HG02870 (cell line): ENCODE measurements around the gene MAP2K5.

Experiments used
- ATAC-seq: cut with Tn5 transposase; IDR thresholded peaks from one replicate; pipeline ENCODE4 v1.9.1; 2021; ENCODE audit warnings: mild to moderate bottlenecking, moderate library complexity; ENCODE audit not compliant: unreplicated experiment

MAP2K5 gene

DNA sequence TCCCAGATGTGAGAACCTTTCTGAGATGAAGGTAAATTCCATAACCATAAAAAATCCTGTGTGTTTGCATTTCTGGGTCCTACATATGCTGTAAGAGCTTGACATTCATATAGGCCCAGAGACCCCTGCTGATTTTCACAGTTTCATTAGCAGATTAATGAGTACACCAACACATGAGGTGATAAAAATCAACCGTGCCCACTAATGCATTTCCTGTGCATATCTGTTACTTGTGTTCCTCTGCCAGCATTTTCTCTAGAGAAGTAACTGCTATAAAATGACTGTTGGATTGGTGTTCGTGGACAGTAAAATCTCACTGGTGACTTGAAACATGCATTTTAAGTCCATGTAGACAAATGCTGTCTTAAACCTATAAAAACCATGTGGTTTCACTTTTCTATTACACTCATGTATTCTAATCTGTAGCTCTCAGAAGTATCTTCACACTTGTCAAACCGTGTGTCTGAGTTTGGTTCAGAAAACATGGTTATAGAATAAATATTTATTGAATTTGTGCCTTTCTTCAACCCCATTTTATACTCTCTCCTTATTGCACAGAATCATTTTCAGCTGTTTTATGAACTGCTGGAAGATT, 14.6 kb downstream of the MAP2K5 start:
- no peak for ATAC-seq

DNA sequence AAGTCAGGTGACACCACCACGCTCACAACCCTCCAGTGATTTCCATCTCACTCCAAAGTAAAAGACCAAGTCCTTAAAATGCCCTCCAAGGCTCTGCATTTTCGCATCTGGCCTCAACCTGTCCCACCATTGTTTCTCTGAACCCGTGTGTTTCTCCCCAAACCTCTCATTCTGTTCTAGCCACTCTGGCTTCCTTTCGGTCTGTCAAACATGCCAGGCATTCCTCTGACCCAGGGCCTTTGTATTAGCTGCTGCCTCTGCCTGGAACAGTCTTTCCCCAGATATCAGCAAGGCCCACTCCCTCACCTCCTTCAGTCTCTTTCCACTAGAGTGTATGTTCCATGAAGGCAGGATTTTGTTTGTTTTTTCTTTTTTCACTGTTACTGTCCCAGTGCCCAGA, 16.0 kb downstream of the MAP2K5 start:
- no peak for ATAC-seq

DNA sequence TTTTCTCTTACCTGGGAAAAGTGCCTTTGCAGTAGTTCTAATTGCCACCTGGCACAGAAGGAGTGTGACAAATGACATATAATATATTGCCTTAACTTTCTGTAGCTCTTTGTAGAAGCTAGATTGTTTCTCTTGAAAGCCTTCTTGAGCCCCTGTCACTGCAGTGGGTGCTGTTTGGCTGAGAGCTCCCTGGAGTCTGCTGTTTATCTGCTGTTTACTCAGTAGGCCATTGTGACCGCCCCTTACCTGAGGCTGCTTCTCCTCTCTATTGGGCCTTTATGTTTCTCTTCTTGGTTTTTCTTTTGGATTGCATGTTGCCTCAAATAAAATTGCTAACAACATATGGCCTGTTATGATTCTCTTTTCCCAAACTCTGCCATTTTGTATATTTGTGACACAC, 16.7 kb downstream of the MAP2K5 start:
- ATAC-seq = no peak

DNA sequence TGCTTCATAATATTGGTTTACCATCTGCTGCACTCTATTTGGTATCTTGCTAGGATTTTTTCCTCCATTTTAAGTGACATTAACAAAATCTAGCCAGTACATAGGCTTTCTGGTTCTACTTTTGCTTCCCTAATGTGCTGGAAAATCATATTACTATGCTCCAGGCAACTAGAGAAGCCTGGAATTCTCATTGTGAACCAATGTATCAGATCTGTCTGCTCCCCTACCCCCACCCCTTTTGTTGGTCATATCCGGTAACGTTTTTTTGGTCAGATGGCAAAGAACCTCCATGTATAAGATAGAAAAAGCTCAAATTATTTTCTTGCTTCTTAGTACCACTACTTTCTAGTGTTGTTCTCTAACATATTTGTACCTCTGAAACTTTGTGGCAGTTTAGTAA, 17.1 kb downstream of the MAP2K5 start:
- no peak for ATAC-seq

DNA sequence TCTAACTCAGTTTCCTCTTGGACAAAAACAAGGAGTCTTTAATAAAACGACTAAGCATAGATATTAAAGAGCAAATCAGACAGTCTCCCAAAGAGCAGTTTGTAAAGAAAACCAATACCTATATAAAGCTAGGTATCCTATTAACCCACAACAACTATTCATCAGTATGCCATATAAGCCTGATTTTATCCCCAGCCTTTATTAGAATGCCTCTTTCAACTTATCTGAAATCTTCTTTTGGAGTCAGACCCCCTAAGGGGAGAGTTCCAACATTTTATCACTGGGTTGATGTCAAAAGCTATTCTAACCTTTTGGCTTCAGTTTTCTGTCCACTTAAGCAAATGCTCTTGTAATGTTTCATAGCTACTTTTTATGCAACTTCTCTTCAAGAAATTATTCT, 17.8 kb downstream of the MAP2K5 start:
- ATAC-seq = no peak

DNA sequence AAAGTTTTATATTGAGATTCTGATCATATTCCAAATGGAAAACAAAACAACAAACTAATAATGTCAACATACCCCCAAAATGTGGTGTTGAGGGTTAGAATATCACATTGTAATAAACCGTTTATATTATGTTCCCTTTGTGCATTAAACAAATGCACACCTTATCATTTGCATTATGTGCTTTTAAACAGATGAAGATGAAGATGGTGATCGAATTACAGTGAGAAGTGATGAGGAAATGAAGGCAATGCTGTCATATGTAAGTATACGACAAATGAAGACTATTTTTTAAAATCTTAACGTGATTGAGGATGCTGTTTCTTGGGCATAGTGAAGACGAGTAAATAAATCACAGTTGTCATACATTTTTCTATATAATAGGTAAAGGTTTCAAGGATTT, 20.6 kb downstream of the MAP2K5 start:
- no peak for ATAC-seq

DNA sequence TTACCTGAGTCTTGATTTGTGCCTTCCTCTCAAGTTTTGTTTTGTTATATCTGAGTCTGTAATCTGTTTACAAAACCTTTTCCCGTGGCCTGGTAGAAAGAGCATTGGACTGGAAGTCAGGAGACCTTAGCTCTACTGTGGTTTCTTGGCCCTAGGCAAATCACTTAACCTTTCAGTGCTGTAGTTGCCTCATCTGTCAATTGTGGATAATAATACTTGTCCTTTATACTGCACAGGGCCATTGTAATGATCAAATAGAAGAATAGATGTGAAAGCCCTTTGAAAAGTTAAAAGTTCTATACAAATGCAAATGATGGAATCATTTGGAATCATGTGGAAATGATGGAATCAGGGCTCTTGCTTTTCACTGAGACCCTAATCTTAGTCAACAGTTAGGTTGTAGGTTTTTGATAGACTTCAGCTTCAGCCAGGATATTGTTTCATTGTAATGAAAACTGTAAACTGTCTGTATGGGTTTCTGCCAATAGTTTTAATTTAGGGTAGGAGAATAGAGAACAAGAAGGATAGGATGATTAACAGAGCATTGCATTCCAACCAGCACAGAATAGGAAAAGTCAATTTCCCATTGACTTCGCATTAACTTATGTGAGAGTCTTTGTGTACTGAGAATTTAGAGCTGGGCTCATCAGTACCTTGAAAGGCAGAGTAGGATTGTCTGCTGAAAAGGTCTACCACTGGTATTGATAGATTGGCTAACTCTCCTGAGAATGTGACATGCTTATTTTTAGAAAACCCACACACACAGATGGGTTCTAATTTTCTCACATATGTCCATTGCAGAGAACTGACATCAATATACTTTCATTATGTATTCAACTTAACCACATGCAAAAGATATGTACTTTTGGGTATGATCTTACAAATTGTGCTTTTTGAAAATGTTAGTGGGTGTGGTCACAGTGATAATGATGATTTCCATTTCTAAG, 21.8 kb downstream of the MAP2K5 start:
- peak; percentile 81 for ATAC-seq

DNA sequence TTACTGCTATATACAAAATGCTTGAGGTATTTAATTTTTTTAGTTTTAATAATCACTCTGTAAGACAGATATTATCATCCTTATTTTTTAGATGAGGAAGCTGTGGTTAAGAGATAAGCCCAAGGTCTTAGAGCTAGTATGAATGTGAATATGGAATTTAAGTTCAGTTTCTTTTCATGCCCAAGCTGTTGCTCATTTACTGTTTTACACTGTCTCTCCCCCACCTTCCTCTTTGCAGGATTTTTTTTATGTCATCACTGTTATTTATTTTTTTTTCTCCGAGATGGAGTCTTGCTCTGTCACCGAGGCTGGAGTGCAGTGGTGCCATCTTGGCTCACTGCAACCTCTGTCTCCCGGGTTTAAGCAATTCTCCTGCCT, 22.5 kb downstream of the MAP2K5 start:
- peak; percentile 36 for ATAC-seq

DNA sequence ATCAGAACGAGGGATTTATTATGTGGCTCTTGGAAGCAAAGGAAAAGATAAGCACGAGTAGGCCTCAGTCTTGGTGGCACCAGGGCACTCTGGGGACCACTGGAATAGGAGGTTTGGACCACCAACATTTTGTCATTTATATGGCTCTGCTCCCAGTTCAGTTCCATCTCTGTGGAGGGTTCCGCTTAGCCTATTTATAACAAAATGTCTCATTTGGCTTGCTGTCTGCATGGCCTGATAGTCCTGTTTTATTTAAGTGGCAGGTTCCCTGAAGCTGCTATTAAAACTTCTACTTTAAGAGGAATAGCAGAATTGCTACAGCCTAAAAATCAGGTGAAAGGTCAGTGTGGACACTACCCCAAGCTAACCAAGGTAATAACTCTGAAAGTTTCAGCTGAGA, 27.2 kb downstream of the MAP2K5 start:
- no peak for ATAC-seq

DNA sequence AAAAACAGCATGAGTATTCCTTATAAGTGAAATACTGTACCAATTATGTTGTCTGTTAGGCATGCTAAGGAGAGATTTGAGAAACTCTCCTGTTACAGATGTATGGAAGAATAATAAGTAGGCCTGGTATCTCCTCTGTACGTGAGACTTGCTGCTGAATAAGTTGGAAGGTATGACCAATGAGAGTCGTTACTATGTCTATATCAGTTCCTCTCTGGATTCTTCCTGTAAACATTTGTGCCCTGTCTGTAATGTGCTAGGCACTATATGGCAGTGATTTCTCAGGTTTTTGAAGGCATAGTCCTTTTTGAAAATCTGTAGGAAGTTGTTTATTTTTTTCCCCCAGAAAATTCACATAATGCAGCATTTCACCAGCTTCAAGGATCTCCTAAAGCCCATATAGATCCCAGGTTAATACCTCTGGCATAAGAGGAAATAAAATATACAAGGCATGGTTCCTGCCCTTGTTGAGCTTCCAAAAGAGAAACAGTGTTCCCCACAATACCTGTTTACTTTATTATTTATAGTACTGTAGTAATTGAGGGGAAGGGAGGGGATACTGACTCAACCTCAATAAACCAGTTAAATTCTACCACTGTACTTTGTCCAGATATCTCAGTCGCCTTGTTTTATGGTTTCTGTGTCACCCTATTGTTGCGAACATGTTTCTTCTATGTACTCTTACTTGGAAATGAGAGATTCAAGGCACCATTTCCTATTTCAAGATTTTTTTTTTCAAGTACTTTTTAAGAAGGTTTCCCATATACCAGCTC, 28.6 kb downstream of the MAP2K5 start:
- no peak for ATAC-seq

DNA sequence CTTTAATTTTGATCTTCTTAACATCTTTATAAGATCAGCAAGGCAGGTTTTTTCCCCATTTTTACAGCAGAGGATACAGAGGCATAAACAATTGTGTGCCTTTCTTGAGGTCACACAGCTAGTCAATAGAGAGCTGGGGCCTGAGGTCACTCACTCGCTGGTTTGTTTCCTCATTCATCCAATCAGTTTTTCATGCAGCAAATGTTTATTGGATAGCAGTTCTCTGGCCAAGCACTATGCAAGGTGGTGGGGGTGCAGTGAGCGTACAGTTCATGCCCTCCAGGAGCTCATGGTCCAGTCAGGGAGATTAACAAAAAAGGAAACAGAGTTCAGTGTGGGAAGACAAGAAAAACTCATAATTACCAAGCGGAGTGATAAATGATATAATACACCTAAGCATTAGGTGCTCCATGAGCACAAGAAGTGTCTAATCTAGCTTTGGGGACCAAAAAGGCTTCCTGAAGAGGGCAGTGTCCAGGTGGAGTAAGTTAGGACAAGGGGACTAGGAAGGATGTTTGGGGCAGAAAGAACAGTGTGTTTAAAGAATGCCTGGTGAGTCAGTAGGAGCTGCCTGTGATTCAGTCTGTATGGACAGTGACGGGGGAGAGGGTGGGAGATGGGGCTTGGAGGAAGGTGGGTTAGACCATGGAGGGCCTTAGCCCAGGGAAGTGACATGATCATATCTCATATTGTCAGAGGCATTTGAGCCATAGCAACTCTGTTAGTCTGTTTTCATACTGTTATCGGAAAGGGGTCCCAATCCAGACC, 29.3 kb downstream of the MAP2K5 start:
- no peak for ATAC-seq

DNA sequence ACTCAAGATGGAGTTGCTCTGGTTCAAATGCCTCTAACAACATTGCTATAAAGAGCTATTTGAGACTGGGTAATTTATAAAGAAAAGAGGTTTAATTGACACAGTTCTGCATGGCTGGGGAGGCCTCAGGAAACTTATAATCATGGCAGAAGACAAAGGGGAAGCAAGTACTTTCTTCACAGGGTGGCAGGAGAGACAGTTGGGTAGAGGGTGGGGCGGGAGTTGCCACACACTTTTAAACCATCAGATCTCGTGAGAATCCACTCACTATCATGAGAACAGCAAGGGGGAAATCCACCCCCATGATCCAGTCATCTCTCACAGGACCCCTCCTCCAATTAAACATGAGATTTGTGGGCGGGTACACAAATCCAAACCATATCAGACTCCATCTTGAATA, 30.7 kb downstream of the MAP2K5 start:
- no peak for ATAC-seq

DNA sequence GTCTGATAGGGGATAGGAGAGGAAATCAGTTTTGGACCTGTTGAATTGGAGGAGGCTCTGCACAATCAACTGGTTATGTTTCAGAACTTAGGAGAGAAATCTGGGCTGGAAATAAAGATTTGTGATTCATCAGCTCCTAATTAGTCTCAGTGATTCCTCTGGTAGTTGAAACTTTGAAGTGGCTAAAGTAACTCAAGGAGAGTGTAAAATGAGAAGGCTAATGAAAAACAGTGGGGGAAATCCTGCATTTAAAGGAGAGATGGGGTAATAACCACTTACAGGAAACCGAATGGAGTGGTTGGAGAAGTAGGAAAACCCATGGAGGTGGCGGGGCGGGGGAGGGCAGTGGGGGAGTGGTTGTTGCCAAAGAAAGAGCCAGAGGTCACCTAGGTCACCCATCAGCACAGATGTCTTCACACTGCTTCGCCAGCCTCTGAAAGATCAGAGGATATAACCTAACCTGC, 32.6 kb downstream of the MAP2K5 start:
- ATAC-seq = no peak

DNA sequence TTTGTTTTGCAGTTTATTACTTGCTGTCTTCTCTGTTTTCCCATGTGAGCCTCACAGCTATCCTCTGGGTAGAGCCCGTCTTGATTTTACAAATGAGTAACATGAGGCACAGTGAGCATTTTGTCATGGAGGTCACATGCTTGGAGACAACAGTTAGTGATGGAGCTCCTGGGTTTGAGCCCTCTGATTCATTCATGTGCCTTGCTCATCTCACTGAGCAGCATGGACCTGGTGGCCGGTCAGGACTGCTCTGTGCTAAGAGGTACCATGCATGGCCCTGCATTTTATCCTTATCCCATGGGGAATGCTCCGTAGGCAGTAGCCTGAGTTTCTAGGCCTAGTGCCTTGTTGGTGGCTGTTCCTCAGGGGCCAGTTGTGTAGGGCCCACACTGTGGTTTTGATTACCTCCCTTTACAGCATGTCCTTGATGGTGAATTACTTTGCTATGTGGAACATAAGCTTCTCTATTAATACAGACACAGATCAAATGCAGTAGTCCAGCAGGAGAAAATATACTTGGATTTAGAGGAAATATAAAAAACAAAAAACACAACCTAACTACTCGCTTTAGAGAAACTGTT, 35.6 kb downstream of the MAP2K5 start:
- ATAC-seq = no peak

DNA sequence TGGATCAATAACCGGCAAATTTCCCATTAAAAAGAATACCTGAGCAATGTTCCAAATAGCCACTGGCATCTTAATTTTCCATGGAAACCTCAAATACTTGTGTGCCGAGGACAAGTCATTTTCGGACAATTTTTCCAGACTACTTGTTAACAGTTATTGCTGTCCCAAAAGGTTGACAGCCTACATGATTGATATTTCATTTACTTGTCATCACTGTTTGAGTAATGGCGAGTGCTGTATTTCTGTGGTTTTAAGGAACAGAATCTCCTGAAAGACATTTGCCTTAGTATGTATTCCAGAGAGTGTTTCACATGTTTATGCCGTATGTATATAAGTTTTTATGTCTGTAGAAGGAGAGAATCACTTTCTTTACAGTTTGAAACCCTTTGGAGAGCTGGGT, 36.7 kb downstream of the MAP2K5 start:
- ATAC-seq = no peak

DNA sequence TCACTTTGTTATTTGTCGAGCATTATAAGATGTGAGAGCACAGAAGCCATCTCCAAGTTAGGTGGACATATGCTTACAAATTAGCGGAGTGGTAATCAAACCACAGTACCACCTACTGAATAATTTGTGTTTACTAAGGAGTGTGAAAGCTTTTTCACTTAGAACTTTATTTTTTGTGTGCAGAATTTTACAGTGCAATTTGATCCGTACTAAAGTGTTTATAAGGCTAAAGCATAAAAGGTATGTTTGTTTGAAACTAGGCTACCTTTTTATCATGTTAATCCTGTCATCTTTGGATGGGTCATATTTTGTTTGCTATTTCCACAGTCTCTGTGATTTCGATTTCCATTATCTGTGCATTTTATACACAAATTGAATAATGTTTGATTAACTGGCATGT, 37.5 kb downstream of the MAP2K5 start:
- ATAC-seq = no peak

DNA sequence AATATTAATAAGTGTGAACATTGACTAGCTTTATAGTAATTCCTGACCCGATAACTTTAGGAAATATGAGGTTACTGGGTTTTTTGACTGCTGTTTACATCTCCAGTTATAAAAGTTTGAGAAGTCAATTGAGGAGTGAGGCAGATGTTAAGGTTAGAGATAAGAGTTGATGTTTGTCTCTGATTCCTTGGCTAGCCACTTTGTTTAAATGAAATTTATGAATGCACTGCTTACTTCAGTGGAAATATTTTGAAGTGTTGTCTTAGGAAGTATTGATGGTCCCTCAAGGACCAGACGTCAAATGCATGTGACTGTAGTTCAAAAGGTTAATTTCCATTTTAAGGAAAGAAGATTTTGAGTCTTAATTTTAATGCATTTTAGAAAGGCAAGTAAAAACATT, 41.7 kb downstream of the MAP2K5 start:
- no peak for ATAC-seq

DNA sequence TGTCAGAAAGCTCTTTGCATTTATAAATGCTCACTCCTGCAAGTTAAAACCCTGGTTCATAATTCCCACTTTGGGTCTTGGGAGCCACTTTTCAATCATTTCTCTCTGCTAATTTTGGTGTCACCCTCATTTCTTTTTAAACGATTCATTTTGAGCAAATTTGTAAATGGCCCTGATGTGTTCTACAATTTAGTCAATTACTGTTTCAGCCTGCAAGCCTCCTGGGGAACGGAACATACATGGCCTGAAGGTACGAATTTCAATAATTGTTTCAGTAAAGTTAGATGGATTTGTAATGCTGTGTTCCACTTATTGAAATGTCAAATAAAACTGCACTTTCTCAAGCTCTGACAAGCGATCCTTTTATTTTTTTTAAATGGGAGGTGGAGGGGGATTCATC, 43.2 kb downstream of the MAP2K5 start:
- no peak for ATAC-seq

DNA sequence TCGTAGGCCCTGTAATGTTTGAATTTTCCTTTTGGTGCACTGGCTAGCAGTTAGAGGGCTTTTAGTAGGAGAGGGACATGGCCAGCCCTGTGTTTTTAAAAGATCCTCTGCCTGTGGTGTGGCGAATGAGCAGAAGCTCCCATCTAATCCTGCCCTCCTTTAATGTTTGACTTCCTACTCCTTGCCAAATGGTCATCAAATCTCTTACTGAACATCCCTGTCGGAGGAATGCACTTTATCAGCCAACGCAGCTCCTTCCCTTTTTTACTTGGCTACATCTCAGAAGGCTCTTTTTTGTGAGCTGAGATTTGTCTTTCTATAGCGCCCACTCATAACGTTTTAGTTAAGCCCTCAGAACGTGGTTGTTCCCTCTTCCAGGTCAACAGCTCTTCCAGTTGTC, 44.8 kb downstream of the MAP2K5 start:
- ATAC-seq = no peak

DNA sequence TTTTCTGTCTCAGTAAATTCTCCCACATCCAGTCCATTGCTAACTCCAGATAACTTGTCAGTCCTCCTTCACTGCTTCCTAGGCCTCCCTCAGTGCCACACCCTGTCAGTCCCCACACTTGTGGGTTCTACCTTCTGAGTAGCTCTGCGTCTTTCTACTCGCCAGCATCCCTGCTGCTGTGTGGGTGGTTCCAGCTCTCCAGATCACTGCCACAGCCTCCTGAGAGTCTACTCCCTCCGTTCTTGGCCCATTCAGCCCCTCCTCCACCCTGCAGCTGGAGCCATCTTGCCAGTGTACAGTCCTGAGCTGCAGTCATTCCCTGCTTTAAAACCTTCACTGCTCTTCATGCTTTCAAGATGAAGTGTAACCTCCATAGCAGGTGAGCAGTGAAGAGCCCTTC, 45.3 kb downstream of the MAP2K5 start:
- no peak for ATAC-seq

DNA sequence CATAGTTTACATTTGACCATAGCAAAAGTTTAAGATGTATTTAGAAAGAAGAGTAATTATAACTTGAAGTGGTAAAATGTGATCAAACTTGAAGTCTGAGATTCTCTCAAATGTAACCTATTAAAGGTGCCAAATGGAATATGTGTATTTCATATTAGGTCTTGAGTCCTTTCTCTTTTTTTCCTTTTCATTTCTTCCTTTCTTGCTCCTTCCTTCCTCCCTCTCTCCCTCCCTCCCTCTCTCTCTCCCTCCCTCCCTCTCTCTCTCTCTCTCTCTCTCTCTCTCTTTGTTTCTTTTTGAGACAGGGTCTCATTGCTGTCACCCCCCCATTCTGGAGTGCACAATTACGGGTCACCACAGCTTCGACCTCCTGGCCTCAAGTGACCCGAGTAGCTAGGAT, 47.7 kb downstream of the MAP2K5 start:
- ATAC-seq = no peak
